CD4-positive, alpha-beta T cell (primary cell): ENCODE data around the gene DVL1. TPM values are rescaled to one million over a fixed set of nuclear protein-coding genes. Genes with fewer than 3 reads are reported as not detected.

Experiments
- ATAC-seq: fragments of 200-7000 bp; cut with Tn5 transposase; one replicate; pipeline ENCODE4 v1.10.0; 2022; ENCODE audit warnings: mild to moderate bottlenecking; ENCODE audit not compliant: poor library complexity
- CTCF ChIA-PET: fragments of 350-600 bp; sonication (Branson Sonifier 250); formaldehyde crosslinking; loops from one replicate; lab custom pipeline; 2021; ENCODE audit warnings: antibody characterized with exemption, inconsistent platforms; lab: Charles Lee
- POLR2A ChIA-PET: fragments of 350-600 bp; sonication (Branson Sonifier 250); formaldehyde crosslinking; loops from one replicate; lab custom pipeline; 2021; ENCODE audit warnings: antibody characterized with exemption, inconsistent platforms; lab: Charles Lee
- DNase-seq, 14 experiments: peaks; one replicate each; pipeline ENCODE4 v3.0.0-alpha.2; 2013 to 2020; ENCODE audit warnings: mixed read lengths in 2 of 14
- H3K27ac ChIP-seq, 2 donors: one replicate each; pipeline versions ENCODE4 v1.5.1 to v1.7.0; 2013; ENCODE audit warnings: low read length in 2 of 2, low read depth in 1 of 2, mild to moderate bottlenecking in 1 of 2
- H3K27me3 ChIP-seq, 2 experiments: 1 replicate in 1 of 2; 2 replicates in 1 of 2; pipeline versions ENCODE4 v1.6.1 to v1.7.0; 2013; ENCODE audit warnings: low read length in 2 of 2, control low read depth in 1 of 2, mild to moderate bottlenecking in 1 of 2, moderate library complexity in 1 of 2; ENCODE audit not compliant: insufficient read depth in 2 of 2, control insufficient read depth in 1 of 2
- H3K36me3 ChIP-seq: one replicate; pipeline ENCODE4 v1.6.1; 2013; ENCODE audit warnings: low read length, control low read depth; ENCODE audit not compliant: insufficient read depth
- H3K4me1 ChIP-seq: one replicate; pipeline ENCODE4 v1.6.1; 2013; ENCODE audit warnings: low read length, control low read depth; ENCODE audit not compliant: insufficient read depth
- H3K4me3 ChIP-seq: one replicate; pipeline ENCODE4 v1.5.1; 2013; ENCODE audit warnings: mild to moderate bottlenecking, low read length, moderate library complexity
- H3K9me3 ChIP-seq, 2 experiments: 1 replicate in 1 of 2; 2 replicates in 1 of 2; pipeline versions ENCODE4 v1.6.1 to v1.7.0; 2013; ENCODE audit warnings: low read length in 2 of 2, mild to moderate bottlenecking in 2 of 2, control low read depth in 1 of 2, moderate library complexity in 1 of 2; ENCODE audit not compliant: control insufficient read depth in 1 of 2, insufficient read depth in 1 of 2
- H3K27ac Mint-ChIP-seq: one replicate; pipeline ENCODE4 v1.8.0; 2020; ENCODE audit warnings: mixed read lengths
- H3K27me3 Mint-ChIP-seq: one replicate; pipeline ENCODE4 v1.8.0; 2021; ENCODE audit warnings: mixed read lengths
- H3K36me3 Mint-ChIP-seq: one replicate; pipeline ENCODE4 v1.8.0; 2021; ENCODE audit warnings: low read depth, mixed read lengths
- H3K4me1 Mint-ChIP-seq: one replicate; pipeline ENCODE4 v1.8.0; 2021; ENCODE audit warnings: low read depth, mixed read lengths
- H3K4me3 Mint-ChIP-seq: one replicate; pipeline ENCODE4 v1.8.0; 2020; ENCODE audit warnings: mild to moderate bottlenecking, mixed read lengths
- H3K9me3 Mint-ChIP-seq: one replicate; pipeline ENCODE4 v1.8.0; 2020; ENCODE audit warnings: mixed read lengths
- CTCF ChIP-seq: fragments of 200-600 bp; IDR thresholded peaks from one replicate; pipeline ENCODE4 v1.8.0; 2022; ENCODE audit warnings: antibody characterized with exemption, mild to moderate bottlenecking
- intact Hi-C, 2 experiments: fragments of 100-400 bp; cut with DNase I in 1 of 2; cut with micrococcal nuclease in 1 of 2; formaldehyde crosslinking; loops; one replicate each; pipeline versions ENCODE4 v1.15.1 to v1.9.0; 2023 to 2025; cut with DNase I, micrococcal nuclease
- total RNA-seq, 174 experiments: library from RNA in 2 of 174; stranded (reverse) in 2 of 174; gene quantifications; one replicate each; pipeline ENCODE4 v1.2.3 and lab custom pipeline; 2021 to 2026

The DVL1 gene
- total RNA-seq, 2 experiments from 2014 or later: 44.9 to 45.5 TPM

DNA sequence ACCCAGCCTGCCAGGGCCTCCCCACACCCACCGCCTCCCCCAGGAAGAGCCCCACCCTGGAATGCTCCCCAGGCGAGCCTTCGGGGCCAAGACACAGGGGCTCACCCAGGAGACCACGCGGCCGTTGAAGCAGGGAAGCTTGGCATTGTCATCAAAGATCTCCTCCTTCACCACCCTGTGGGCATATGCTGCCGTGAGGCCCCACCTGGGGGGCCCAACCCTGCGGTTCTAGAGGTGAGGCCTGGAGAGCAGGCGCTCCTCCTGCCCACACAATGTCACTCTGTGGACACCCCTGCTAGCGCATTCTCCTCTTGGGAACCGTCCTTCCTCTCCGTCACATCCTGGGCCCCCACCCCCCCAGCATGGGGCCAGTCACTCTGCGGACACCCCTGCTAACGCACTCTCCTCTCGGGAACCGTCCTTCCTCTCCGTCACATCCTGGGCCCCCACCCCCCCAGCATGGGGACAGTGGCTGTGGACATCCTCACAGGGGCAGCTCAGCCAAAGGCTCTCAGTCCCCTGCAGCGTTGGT, 6.6 kb downstream of the DVL1 start:
- CTCF ChIA-PET: interaction anchor here (1.2 kb wide), 1 partner anchor 29 kb away, joined by 3 read pairs; no protein-coding TSS in a partner anchor
- no peak overlapping the region for H3K4me3 ChIP-seq
- no peak for TF ChIP-seq CTCF
- ATAC-seq: no peak
- peaks cover 24% of the 10 kb centered on the region for H3K4me1 ChIP-seq
- H3K36me3 ChIP-seq: peaks cover 15% of the 10 kb centered on the region
- H3K27me3 ChIP-seq: no peaks in the 10 kb centered on the region
- Mint-ChIP-seq H3K27ac (no peak overlapping the region), H3K9me3 (no peaks in the 10 kb centered on the region), H3K36me3 (peaks cover 7% of the 10 kb centered on the region), H3K4me3 (no peak overlapping the region), H3K27me3 (no peaks in the 10 kb centered on the region), H3K4me1 (peaks cover 11% of the 10 kb centered on the region)
- POLR2A ChIA-PET: no interaction called here
- no peaks in the 10 kb centered on the region for H3K9me3 ChIP-seq
- no peak for DNase-seq
- no peak overlapping the region for H3K27ac ChIP-seq
- intact Hi-C loops: no loop called here

GRCh38 chr1:1342061-1342562, 7.1 kb downstream of the DVL1 start:
- ChIA-PET CTCF (no interaction called here), POLR2A (no interaction called here)
- Mint-ChIP-seq H3K4me1 (peaks cover 6% of the 10 kb centered on the region), H3K9me3 (no peaks in the 10 kb centered on the region), H3K27me3 (no peaks in the 10 kb centered on the region), H3K36me3 (peaks cover 7% of the 10 kb centered on the region), H3K27ac (no peak overlapping the region), H3K4me3 (no peak overlapping the region)
- TF ChIP-seq CTCF: no peak
- ATAC-seq (no peak), DNase-seq (no peak)
- Histone ChIP-seq H3K4me3 (no peak overlapping the region), H3K36me3 (peaks cover 15% of the 10 kb centered on the region), H3K4me1 (peaks cover 18% of the 10 kb centered on the region), H3K27ac (no peak overlapping the region), H3K9me3 (no peaks in the 10 kb centered on the region), H3K27me3 (no peaks in the 10 kb centered on the region)
- intact Hi-C loops: no loop called here

DNA sequence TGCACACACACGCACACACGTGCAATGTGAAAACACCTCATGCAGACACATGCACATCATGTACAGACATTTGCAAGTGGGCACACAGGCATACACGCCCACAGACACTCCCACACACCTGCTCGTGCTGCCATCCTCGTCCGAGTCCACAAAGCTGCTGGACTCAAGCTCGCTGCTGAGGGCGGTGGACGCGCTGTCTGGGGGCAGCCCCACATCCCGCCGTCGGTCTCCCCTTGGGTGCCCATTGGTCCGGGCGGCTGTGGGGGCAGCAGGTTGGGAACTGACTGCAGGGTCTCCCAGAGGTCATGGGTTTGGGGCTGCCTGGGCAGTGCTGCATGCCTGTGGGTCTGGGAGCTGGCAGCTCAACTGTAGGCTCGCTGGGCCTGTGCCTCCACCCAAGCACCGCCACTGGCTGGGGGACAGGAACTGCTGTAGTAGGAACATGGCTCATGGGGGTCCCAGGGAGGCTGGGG, 7.6 kb downstream of the DVL1 start:
- no peak overlapping the region for H3K27ac Mint-ChIP-seq
- ATAC-seq: no peak
- DNase-seq: no peak
- no peaks in the 10 kb centered on the region for H3K9me3 Mint-ChIP-seq
- CTCF ChIA-PET: no interaction called here
- POLR2A ChIA-PET: no interaction called here
- no peak overlapping the region for H3K4me3 Mint-ChIP-seq
- H3K27me3 ChIP-seq: no peaks in the 10 kb centered on the region
- peaks cover 13% of the 10 kb centered on the region for H3K4me1 ChIP-seq
- no peaks in the 10 kb centered on the region for H3K27me3 Mint-ChIP-seq
- H3K9me3 ChIP-seq: no peaks in the 10 kb centered on the region
- H3K4me3 ChIP-seq: no peak overlapping the region
- intact Hi-C loops: no loop called here
- peaks cover 7% of the 10 kb centered on the region for H3K36me3 Mint-ChIP-seq
- H3K4me1 Mint-ChIP-seq: peaks cover under 1% of the 10 kb centered on the region
- peaks cover 15% of the 10 kb centered on the region for H3K36me3 ChIP-seq
- no peak for TF ChIP-seq CTCF
- no peak overlapping the region for H3K27ac ChIP-seq
